NT2/D1 (cell line): ENCODE measurements around the gene SMAP2.
A peak's percentile ranks its signal among the peaks of the same experiment; 100 is the strongest.
"Not testable (repeated sequence)": the region's sequence is repeated elsewhere in the genome, so short reads cannot be mapped to it uniquely, and the experiment has no call there.

ENCODE experiments used
- DNase-seq: peaks from one replicate; pipeline ENCODE4 v3.0.0-alpha.2; 2011; ENCODE audit warnings: low read depth, low spot score
- H3K27me3 ChIP-seq: 2 replicates; pipeline ENCODE4 v1.6.0; 2011; ENCODE audit warnings: mild to moderate bottlenecking; ENCODE audit not compliant: insufficient read length, insufficient read depth
- H3K36me3 ChIP-seq: 2 replicates; pipeline ENCODE4 v1.6.1; 2011; ENCODE audit warnings: mild to moderate bottlenecking, low read length, mixed read lengths; ENCODE audit not compliant: insufficient read depth, insufficient read length
- H3K4me1 ChIP-seq: 2 replicates; pipeline ENCODE4 v1.5.1; 2011; ENCODE audit not compliant: insufficient read depth, insufficient read length
- H3K4me3 ChIP-seq: 2 replicates; pipeline ENCODE4 v1.5.1; 2011; ENCODE audit warnings: low read depth; ENCODE audit not compliant: insufficient read length
- H3K9ac ChIP-seq: 2 replicates; pipeline ENCODE4 v1.6.0; 2011; ENCODE audit warnings: low read depth; ENCODE audit not compliant: insufficient read length
- H3K9me3 ChIP-seq: 2 replicates; pipeline ENCODE4 v1.5.1; 2011; ENCODE audit warnings: mild to moderate bottlenecking, low read length; ENCODE audit not compliant: insufficient read depth
- SUZ12 ChIP-seq: IDR thresholded peaks from 2 replicates; pipeline ENCODE4 v1.6.1; 2011; ENCODE audit not compliant: insufficient read length, insufficient read depth; ENCODE audit errors: extremely low read depth
- YY1 ChIP-seq: IDR thresholded peaks from 2 replicates; pipeline ENCODE4 v1.6.1; 2011; ENCODE audit not compliant: insufficient read length, insufficient read depth
- ZNF274 ChIP-seq: IDR thresholded peaks from 2 replicates; pipeline ENCODE4 v1.6.1; 2011; ENCODE audit warnings: mild to moderate bottlenecking, low read depth, low read length

Gene SMAP2

GRCh38 chr1:40373323-40374283, at the start of gene SMAP2:
Gene SMAP2 (plus strand): TSS chr1:40373727. CDS start chr1:40374121, 394 bp downstream.
- Histone ChIP-seq H3K9ac (peak within 1 kb of the TSS; percentile 74), H3K4me1 (no peaks in the 10 kb centered on the region)
- peak; percentile 98 for DNase-seq

DNA sequence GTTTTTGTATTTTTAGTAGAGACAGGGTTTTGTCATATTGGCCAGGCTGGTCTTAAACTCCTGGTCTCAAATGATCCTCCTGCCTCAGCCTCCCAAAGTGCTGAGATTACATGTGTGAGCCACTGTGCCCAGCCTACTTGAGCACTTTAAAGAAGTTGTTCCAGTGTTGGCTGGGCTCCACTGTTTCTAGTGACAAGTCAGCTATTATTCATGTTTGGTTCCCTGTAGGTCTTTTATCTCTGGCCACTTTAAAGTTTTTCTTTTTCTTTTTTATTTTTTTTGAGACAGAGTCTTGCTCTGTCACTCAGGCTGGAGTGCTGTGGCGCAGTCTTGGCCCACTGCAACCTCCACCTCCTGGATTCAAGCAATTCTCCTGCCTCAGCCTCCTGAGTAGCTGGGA, 42.1 kb upstream of the SMAP2 start:
- H3K27me3 ChIP-seq, DNase-seq, H3K9ac ChIP-seq, H3K36me3 ChIP-seq, H3K9me3 ChIP-seq, H3K4me1 ChIP-seq, H3K4me3 ChIP-seq: not testable (repeated sequence)

More at GRCh38 chr1:40373323-40374283, at the start of gene SMAP2:
- Histone ChIP-seq H3K27me3 (peaks cover 7% of the 10 kb centered on the region), H3K4me3 (peak within 1 kb of the TSS; percentile 90), H3K36me3 (no peaks in the 10 kb centered on the region), H3K9me3 (no peaks in the 10 kb centered on the region)
- TF ChIP-seq SUZ12 (no peak), ZNF274 (no peak)

DNA sequence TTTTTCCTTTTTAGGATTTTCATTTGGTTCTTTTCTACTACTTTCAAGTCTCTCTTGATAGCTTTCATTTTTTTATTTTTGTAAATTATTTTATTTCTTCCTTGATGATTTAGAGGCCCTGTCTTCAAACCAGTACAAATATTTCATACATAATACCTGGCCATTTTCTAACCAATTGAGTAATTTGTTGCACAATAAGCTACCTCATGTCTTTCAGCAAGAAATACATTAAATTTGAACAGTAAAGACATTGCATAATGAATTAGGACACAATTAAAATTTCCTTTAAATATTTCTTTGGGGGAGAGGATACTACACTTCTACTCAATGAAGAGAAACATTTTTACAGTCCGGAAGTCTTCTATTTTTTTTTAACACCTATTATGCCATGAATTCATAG, 40.8 kb upstream of the SMAP2 start:
- 0 out of 2 replicates have a peak, but pooled peaks cover 4% of the 10 kb centered on the region for H3K9me3 ChIP-seq
- H3K4me1 ChIP-seq: no peaks in the 10 kb centered on the region
- TF ChIP-seq SUZ12 (no peak), YY1 (no peak), ZNF274 (no peak)

GRCh38 chr1:40337443-40337842, 36.1 kb upstream of the SMAP2 start:
- Histone ChIP-seq H3K4me1 (no peaks in the 10 kb centered on the region), H3K9ac (no peak overlapping the region), H3K27me3 (peaks cover 16% of the 10 kb centered on the region), H3K9me3 (no peaks in the 10 kb centered on the region), H3K4me3 (no peak overlapping the region), H3K36me3 (no peaks in the 10 kb centered on the region)
- DNase-seq: no peak
- TF ChIP-seq ZNF274: no peak

More for the DNA sequence above, 40.8 kb upstream of the SMAP2 start:
- H3K4me3 ChIP-seq: no peak overlapping the region
- no peaks in the 10 kb centered on the region for H3K27me3 ChIP-seq
- H3K9ac ChIP-seq: no peak overlapping the region
- no peak for DNase-seq
- H3K36me3 ChIP-seq: no peaks in the 10 kb centered on the region

DNA sequence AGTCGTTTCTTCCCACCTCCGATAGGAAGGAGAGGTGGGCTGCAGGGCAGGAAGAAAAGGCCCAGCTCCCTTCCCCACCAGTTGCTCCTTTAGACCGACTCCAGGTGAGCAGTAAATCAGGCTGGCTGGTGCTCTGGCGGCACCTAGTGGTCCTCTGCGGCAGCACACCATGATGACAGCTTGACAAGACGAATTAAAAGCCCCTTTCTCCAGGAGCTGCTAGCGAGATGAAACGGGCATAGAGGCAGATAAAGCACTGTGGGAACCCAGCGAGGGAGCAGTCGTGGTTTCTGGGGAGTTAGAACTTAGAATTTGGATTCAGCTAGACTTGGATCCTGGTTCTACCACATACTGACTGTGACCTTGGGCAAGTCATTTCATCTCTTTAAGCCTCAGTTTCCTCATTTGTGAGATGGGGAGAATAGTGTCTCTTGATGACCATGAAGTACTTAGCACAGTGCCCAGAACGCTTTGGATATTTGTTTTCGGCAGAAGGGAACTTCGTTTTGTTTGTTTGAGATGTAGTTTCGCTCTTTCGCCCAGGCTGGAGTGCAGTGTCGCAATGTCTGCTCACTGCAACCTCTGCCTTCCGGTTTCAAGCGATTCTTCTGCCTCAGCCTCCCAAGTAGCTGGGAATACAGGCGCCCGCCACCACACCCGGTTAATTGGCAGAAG, 34.6 kb upstream of the SMAP2 start:
- no peaks in the 10 kb centered on the region for H3K36me3 ChIP-seq
- no peaks in the 10 kb centered on the region for H3K9me3 ChIP-seq
- peak; percentile 91 for DNase-seq
- no peaks in the 10 kb centered on the region for H3K4me1 ChIP-seq
- H3K9ac ChIP-seq: no peak overlapping the region
- H3K27me3 ChIP-seq: peaks cover 16% of the 10 kb centered on the region
- H3K4me3 ChIP-seq: no peak overlapping the region
- TF ChIP-seq SUZ12: no peak
- TF ChIP-seq ZNF274: no peak
- no peak for TF ChIP-seq YY1

GRCh38 chr1:40339420-40340323, 33.9 kb upstream of the SMAP2 start:
- H3K9me3 ChIP-seq: no peaks in the 10 kb centered on the region
- no peaks in the 10 kb centered on the region for H3K4me1 ChIP-seq
- no peak overlapping the region for H3K4me3 ChIP-seq
- no peak overlapping the region for H3K9ac ChIP-seq
- TF ChIP-seq ZNF274: no peak
- no peak for TF ChIP-seq SUZ12
- no peak for TF ChIP-seq YY1
- H3K27me3 ChIP-seq: peaks cover 16% of the 10 kb centered on the region
- H3K36me3 ChIP-seq: no peaks in the 10 kb centered on the region
- DNase-seq: no peak
